ENCODE results near the gene PHF24. TPM values are rescaled to one million over a fixed set of nuclear protein-coding genes. Genes with fewer than 3 reads are reported as not detected.

Gene PHF24
- total RNA-seq, 1 donor from 2014 or later: not detected

Other genes starting within 250 kb of the PHF24 start
- not detected in 2 replicates for gene CCL21, start 248.1 kb upstream of the PHF24 start, total RNA-seq
- gene DNAJB5, start 31.5 kb downstream of the PHF24 start, total RNA-seq: 71.7 and 74.5 TPM in 2 replicates
- 338 and 383 TPM in 2 replicates for gene VCP, start 114.3 kb downstream of the PHF24 start, total RNA-seq
- gene FANCG, start 121.7 kb downstream of the PHF24 start, total RNA-seq: 6.1 and 8.7 TPM in 2 replicates
- gene PIGO, start 138.3 kb downstream of the PHF24 start, total RNA-seq: 17.3 and 17.6 TPM in 2 replicates
- 104 and 124 TPM in 2 replicates for gene STOML2, start 144.8 kb downstream of the PHF24 start, total RNA-seq
- 56.6 and 58.7 TPM in 2 replicates for gene ATOSB, start 157.6 kb downstream of the PHF24 start, total RNA-seq
- 19.0 and 22.9 TPM in 2 replicates for gene UNC13B, start 203.7 kb downstream of the PHF24 start, total RNA-seq

All from myocyte (in vitro differentiated cells).